ENCODE results near the gene PLXNB2.

GRCh38 chr22:50309601-50309991 lies 2.1 kb upstream of the PLXNB2 start:
- TF ChIP-seq CTCF (IDR thresholded peaks at IDR 0.05; ENCODE audit: low read depth, low read length) = no peak
- TF ChIP-seq EZH2phosphoT487 (IDR thresholded peaks at IDR 0.05; ENCODE audit: low read depth) = no peak

Data from OCI-LY3 (cell line).